OCI-M1 (cell line): ENCODE data around the gene BCL2L11.
A peak's percentile ranks its signal among the peaks of the same experiment; 100 is the strongest.
"Not testable (repeated sequence)": the region's sequence is repeated elsewhere in the genome, so short reads cannot be mapped to it uniquely, and the experiment has no call there.

ENCODE experiments used
- DNase-seq: peaks from one replicate; lab custom pipeline; 2025; lab: John Stamatoyannopoulos, UW

The BCL2L11 gene, protein sequence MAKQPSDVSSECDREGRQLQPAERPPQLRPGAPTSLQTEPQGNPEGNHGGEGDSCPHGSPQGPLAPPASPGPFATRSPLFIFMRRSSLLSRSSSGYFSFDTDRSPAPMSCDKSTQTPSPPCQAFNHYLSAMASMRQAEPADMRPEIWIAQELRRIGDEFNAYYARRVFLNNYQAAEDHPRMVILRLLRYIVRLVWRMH

DNA sequence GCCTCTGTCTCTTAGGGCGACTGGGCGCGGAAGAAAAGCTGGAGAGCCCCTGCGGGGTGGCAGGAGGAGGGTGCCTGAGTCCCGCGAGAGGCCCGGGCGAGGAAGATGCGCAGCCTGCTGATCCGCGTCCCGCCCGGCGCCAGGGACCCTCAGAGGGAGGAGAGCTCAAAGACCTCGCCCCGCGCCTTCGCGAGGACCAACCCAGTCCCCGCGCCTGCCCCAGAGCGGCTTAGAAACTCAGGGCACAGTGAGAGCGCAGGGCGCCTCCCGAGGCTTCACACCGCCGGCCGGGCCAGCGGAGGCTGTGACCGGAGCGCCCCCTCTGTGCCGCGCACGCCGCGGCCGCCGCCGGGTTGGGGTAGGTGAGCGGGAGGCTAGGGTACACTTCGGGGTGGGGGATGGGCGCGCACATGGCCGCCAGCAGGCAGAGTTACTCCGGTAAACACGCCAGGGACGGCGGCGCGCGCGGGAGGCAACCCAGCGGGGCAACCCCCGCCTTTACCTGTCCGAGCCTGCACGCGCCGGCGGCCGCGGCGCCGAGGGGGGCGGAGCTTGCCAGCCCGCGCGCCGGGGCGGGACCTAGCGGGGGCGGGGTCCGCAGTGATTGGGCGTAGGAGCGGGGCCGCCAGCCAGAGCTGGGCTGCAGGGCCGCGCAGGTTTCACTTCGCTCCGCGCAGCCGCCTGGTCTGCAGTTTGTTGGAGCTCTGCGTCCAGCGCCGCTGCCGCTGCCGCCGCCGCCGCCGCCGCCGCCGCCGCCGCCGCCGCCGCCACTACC lies at the start of gene BCL2L11:
Gene BCL2L11, plus strand, starts transcription at position 662 of the 775 bp plus-strand sequence. CDS start 2,832 bp downstream, outside the sequence.
- DNase-seq: peak; percentile 93

DNA sequence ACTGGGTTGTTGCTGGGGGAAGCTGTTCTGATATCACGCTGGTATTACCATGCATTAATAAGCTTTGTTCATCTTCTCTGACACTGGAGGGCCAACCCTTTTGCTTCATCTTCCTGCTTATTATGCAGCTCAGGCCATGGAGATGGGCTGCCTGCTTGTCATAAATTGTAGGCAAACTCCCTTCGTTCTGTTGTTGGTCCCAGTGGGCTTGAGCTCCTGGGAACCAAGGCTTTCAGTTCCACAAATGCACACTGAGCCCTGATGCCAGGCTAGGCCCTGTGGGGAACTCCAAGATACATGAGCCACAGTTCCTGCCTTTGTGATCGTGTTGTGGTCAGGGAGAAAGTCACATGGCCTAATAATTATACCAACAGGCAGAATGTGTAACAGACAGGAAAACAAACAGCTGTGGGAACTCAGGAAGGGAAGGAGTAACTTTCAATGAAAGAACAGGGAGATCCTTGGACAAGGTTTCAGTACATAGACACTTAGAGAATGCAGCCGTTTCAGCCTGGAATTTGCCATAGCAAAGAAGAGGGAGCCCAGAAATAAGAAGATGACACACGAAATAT lies 49.0 kb upstream of the BCL2L11 start:
- DNase-seq: no peak

DNA sequence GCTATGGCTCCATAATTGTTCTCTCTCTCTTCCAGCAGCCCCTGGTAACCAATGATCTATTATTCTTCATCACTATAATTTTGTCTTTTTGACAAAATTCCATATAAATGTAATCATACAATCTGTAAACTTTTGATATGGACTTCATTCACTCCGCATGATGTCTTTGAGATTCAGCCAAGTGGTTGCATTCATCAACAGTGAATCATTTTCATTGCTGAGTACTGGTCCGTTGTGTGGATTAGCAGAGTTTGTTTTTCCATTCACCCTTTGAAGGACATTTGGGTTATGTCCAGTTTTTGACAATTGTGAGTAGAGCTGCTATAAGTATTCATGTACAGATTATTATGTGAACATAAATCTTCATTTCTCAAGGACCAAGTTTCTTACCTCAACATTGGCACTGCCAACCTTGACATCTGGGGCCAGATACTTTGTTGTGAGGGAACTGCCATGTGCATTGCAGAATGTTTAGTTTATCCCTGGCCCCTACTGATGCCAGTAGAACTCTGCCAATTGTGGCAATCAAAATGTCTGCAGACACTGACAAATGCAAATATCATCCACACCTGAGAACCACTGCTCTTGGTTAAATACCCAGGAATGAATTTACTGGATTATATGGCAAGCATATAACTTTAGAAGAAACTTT lies 48.4 kb upstream of the BCL2L11 start:
- DNase-seq: no peak

DNA sequence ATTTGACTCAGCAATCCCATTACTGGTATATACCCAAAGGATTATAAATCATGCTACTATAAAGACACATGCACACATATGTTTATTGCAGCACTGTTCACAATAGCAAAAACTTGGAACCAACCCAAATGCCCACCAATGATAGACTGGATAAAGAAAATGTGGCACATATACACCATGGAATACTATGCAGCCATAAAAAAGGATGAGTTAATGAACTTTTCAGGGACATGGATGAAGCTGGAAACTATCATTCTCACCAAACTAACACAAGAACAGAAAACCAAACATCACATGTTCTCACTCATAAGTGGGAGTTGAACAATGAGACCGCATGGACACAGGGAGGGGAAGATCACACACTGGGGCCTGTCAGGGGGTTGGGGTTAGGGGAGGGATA lies 38.1 kb upstream of the BCL2L11 start:
- DNase-seq: not testable (repeated sequence)

DNA sequence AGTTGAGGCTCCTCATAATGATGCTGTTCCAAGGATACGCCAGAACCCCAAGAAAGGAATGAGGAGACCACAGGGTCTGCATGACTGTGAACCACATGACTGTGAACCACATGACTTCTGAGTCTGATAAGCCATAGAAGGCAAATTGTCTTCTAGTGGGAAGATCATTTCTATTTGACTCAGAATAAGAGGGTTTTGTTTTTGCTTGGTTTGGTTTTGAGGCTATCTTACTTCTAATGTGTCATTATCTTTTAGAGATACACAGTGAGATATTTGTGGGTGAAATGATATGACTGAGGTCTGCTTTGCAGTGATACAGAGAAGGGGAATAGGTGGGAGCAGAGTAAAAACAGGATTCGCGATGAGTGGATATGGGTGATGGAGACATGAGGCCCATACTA lies 28.9 kb upstream of the BCL2L11 start:
- DNase-seq: no peak

DNA sequence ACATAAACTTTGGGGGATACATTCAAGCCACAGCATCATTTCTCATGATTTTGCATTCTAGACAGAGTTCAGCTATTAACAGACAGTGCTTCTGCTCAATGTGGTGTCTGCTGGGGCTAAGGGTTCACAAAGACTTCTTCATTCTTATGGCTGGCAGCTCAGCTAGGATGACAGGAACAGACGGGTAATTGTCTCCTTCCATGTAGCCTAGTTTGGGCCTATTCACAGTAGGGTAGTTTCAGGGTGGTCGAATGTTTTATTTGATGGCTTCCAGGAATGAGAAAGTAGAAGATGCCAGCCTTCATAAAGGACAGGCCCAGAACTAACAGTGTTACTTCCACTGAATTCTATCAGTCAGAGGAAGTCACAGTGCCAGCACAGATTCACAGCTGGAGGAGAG lies 26.0 kb upstream of the BCL2L11 start:
- DNase-seq: no peak

DNA sequence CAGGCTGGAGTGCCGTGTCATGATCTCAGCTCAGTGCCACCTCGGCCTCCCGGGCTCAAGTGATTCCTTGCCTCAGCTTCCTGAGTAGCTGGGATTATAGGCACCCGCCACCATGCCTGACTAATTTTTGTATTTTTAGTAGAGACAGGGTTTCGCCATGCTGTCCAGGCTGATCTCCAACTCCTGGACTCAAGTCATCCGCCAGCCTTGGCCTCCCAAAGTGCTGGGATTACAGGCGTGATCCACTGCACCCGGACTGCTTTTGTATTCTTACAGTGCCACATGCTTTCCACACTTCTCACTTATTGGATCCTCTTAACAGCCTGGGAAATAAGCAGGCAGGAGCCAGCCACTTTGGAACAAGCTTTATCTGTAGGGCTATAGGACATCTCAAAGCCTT lies 25.3 kb upstream of the BCL2L11 start:
- DNase-seq: no peak

DNA sequence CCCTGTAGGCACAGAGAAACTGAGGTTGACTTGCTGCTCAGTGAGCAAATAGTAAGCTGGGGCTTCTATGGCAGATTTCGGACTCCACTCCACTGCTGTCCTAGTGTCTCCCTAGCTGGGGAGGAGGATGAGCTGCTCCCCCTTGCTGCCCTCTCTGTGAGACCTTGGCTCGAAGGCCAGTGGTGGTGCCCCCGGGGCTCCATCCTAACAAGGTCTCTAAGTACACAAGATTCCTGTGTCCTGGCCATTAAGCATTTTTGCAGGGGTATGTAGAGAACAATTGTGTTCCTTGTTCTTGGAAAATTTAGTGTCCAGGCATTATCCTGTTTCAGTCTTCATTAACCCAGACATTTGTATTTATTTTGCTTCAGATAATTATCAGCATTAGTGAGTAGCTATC lies 21.3 kb upstream of the BCL2L11 start:
- no peak for DNase-seq

DNA sequence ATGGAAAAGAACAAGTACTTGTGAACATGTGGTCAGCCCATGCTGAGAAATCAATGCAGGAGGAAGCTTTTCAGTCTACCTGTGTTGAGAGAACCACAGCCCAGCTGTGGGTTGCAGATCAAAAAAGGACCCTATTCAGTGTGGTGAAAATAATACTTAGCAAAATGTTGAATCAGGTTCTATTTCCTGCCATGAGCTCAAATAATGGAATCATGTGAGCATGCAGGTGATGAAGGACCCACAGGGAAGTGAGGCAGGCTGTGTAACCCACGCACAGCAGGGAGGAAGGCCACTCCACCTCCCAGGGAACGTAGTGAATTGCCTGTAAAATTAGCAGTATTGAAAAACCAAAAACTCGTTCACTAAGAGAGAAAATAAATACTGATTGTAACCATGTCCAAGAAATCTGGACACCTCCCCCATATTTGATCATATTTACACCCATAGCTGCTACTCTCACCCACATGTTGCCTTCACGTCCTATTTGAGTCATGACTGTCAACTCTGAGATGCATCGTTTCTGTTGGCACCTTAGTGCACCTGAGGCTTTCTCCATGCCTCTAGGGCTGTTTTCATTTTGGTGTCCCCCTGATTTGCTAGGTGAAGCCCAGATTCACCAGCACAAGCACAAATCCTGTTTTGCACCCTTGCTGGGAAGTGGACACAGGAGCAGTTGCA lies 20.5 kb upstream of the BCL2L11 start:
- no peak for DNase-seq

DNA sequence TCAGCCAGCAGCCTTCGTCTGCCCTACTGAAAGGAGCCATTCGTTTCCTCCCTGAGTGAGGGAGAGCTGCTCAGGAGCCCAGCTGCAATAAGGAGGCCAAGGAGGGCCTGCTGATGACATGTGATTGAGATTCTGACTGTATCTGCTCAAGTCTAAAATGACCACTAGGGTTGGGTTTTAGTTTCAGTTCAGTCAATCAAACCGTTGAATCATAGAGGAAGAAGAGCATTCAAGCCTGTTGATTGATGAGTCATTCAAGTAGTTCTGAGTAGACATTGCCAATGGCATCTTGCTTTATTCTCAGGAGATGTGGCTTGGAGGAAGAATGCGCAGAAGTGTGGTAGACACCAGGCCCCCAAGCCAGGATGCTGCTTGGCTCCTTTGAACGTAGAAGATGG lies 19.9 kb upstream of the BCL2L11 start:
- DNase-seq: peak; percentile 67

DNA sequence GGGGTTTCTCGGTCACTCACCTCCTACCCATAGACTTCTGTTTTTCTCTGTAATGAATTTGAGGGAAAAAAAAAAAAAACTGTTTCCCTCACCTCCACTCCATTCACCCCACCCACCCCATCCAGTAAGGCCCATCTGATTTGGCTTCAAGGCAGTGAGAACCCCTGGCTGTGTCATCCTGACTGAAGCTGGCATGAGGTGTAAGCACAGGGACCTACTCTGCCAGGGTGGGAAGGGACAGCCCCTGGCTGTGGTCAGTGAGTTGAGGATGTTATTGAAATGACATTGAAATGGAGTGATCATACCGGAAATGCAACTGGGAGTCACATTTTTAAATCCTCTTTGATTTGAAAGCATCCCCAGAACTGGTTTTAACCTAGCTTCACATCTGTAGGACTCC lies 19.1 kb upstream of the BCL2L11 start:
- DNase-seq: no peak

DNA sequence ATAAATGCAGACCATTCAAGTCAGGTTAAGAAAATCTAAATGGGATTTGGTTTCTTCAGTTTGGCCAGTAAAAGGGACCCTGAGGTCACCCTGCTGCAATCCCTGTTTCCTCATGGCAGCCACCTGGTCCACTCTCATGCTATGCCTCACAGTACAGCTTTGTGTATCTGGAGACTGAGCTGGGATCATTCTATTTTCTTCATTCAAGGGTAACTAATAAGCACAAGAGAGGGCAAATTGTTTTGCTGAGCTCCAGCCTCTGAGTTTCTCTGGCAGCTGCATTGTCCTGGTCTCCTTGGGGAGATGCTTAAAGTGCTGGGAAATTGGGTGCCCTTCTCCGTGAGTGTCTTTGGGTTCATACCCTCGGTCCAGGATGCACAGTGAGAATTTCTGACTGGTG lies 18.5 kb upstream of the BCL2L11 start:
- DNase-seq: no peak

DNA sequence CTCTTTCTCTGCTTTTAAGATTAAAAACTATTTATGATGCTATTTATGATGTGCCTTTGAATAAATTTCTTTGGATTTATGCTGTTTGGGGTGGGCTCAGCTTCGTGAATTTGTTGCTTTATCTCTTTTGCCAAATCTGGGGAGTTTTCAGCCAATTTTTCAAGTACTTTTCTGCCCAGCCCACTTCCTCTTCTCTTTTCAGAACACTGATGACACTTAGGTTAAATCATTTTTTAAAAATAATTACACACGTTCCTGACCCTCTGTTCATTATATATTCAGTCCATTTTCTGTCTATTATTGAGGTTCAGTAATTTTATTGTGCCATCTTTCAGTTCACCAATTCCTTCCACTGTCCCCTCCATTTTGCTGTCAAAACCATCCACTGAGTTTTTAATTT lies 14.8 kb upstream of the BCL2L11 start:
- no peak for DNase-seq

DNA sequence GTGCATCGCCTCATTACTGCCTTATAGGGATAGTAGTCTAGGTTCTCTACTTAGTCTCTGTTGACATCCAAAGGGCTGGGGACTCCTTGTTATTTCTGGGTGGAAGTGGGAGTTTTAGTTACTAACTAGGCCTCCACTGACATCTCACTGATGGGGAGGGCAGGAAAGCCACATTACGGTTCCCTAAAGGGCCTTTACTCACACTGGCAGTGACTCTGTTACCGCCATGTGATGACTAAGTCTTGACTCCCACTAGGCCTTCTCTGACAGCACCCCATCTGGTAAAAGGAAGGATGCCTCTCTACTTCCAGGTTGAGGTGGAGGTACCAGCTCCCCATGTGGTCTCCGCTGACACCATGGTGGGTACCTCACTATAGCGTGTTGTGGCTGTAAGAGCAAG lies 14.0 kb upstream of the BCL2L11 start:
- no peak for DNase-seq

DNA sequence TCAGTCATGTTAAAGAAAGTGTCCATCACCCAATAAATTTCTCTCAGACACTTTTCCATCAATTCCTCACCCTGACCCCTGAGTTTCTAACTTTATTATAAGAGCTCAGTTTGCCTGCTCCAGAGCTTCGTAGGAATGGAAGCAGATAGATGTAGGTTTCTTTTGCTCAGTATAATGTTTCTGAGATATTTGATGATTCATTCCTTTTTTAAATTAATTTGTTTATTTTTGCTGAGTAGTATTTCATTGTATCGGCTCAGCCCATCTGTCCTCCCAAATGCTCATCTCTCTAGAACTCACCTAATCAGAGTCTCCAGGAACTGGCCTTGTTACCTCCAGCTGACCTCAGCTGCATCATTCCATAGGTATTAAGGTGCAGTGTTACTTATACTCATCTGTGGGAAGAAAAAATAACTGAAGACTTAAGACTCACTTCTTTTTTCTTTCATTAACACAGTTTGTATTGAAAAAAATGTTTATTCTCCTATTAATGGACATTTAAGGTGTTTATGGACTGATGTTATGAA lies 11.9 kb upstream of the BCL2L11 start:
- DNase-seq: no peak

DNA sequence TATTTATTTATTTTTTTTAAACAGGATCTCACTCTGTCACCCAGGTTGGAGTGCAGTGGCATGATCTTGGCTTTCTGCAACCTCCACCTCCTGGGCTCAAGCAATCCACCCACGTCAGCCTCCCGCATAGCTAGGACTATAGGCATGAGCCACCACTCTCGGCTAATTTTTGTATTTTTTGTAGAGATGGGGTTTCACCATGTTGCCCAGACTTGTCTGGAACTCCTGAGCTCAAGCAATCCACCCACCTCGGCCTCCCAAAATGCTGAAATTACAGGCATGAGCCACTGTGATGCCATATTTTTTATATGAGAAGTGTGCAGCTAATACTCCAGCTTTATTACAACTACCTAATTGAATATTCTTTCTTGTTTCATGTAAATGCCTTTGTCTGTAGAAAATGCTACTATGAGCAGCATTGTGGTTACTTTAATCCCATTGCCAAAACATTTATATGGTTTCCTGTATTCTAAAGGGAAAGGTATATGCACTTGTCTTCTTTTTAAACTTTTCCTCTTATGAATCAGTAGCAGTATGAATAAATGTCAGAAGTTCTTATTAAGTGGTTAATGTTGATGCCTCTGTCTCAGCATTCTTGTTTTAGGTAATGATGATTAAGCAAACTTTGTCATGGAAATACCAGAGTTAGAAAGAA lies 9.5 kb upstream of the BCL2L11 start:
- DNase-seq: no peak

DNA sequence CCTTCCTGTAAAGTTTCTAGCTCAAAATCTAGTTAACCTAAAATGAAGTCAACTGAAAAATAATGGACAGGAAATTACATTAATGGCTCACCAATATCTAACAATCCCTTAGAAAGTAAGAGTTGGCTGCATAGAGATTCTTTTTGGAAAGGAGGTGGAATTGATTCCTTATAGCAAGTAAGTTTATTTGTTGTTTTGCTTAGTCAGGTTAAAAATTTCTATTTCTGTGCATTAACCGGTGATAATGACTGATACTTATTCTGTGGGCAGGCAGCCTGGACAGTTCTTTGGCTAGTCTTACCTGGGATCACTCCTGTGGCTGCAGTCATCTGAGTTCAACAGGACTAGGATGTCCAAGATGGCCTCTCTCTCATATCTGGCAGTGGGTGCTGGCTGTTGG lies 6.9 kb upstream of the BCL2L11 start:
- no peak for DNase-seq

DNA sequence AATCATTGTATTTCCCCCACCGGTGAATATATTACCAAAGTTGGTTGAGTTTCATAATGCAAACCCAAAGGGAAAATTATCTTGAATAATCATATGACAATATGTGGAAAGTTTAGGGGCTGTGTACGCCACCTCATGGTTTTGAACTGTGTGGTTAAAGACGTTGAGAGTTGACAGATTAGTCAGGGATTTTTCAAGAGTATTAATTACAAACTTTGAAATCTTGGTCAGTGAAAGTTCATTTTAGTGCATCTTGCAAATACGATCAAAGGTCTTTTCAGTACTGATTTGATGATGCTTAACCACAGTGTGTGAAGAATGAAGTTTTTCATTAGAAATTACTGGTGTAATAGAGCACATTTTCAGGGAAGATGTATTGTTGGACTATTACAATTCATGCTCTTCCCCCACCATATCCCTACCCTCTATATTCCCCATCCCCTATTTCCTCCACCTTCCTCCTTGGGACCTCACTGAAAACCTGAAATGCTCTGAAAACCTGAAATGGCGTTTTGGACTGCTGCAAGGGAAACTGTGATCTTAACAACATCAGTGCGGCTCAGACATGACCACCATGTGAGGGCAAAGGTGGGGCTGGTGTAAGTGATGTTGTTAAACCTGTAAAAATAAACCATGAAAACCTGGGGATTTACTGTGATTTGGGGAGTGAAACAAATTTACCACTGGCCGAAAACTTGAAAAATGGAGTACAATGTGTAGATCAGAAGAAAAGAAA lies 4.5 kb upstream of the BCL2L11 start:
- DNase-seq: no peak

DNA sequence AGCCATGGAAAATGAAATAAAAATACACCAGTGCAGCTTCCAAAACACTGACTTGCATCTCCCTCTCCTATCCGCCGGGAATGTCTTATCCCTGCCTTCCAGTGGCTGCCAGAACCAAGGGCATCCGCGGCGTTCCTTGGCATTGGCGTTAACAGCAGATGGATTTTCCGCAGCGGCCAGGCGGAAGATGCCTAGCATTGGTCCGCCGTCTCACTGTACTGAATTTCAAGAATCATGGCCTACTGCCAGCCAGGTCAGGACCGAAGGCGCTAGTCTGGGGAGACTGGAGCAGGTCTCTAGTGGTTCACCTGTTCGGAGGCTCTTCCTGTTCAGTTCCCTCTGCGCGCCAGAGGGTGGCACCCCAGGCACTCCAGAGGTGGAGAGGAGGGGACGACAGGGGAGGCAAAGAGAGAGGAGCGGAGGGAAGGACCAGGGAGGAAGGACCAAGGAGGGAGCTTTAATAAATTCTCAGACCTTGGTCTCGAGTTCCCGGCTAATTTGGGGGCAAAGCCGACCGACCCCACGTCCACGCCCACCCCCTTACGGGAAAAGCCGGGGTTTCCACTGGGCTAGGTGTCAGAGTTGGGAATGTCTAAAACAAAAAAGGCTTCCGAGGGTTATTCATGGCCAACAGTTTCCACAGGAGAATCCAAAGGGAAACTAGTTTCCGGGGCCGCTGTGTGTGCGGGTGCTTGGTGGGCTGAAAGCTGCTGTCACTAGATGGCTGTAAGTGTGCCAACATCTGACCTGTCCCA lies 3.7 kb upstream of the BCL2L11 start:
- DNase-seq: peak; percentile 59
